Coronary artery (tissue), 2 donors: ENCODE measurements around the gene KIR2DL1.
A peak's percentile ranks its signal among the peaks of the same experiment; 100 is the strongest.
"Not testable (repeated sequence)": the region's sequence is repeated elsewhere in the genome, so short reads cannot be mapped to it uniquely, and the experiment has no call there.

ENCODE experiments used
- DNase-seq: peaks from one replicate; pipeline ENCODE4 v3.0.0-alpha.2; 2017; ENCODE audit warnings: low spot score
- H3K27ac ChIP-seq, 2 donors: fragments of 200-600 bp; sonication (generic); one replicate each; pipeline ENCODE4 v1.5.1; 2016 to 2019
- H3K4me3 ChIP-seq: fragments of 200-600 bp; sonication (generic); 2 replicates; pipeline ENCODE4 v1.5.1; 2016; ENCODE audit warnings: mild to moderate bottlenecking, moderate library complexity
- TF ChIP-seq, protein P1 (sequence below): fragments of 200-600 bp; sonication (generic); IDR thresholded peaks from one replicate; pipeline ENCODE4 v1.5.1; 2019; ENCODE audit warnings: antibody characterized with exemption

KIR2DL1 gene

DNA sequence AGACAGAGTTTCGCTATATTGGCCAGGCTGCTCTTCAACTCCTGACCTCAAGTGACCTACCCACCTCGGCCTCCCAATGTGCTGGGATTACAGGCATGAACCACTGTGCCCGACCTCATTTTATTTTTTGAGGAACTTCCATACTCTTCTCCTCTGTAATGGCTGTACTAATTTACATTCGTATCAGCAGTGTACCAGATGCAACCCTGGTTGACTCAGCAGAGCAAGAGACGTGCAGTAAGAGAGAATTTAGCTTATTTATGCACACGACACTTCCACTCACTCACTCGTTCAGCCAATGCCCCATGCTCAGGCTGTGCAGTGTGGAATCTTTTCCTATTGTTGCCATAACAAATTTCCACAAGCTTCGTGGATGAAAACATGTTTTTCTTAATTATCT is 38.4 kb upstream of the KIR2DL1 start:
- H3K4me3 ChIP-seq, result no peak overlapping the region
- H3K27ac ChIP-seq, result no peak overlapping the region
- DNase-seq, result peak; percentile 19
- TF ChIP-seq, protein P1, sequence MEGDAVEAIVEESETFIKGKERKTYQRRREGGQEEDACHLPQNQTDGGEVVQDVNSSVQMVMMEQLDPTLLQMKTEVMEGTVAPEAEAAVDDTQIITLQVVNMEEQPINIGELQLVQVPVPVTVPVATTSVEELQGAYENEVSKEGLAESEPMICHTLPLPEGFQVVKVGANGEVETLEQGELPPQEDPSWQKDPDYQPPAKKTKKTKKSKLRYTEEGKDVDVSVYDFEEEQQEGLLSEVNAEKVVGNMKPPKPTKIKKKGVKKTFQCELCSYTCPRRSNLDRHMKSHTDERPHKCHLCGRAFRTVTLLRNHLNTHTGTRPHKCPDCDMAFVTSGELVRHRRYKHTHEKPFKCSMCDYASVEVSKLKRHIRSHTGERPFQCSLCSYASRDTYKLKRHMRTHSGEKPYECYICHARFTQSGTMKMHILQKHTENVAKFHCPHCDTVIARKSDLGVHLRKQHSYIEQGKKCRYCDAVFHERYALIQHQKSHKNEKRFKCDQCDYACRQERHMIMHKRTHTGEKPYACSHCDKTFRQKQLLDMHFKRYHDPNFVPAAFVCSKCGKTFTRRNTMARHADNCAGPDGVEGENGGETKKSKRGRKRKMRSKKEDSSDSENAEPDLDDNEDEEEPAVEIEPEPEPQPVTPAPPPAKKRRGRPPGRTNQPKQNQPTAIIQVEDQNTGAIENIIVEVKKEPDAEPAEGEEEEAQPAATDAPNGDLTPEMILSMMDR, result no peak

DNA sequence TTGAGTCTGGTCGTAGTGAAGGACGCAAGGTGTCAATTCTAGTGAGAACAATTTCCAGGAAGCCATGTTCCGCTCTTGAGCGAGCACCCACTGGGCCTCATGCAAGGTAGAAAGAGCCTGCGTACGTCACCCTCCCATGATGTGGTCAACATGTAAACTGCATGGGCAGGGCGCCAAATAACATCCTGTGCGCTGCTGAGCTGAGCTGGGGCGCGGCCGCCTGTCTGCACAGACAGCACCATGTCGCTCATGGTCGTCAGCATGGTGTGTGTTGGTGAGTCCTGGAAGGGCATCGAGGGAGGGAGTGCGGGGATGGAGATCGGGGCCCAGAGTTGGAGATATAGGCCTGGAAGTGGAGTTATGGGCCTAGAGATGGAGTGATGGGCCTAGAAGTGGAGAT is 31.3 kb upstream of the KIR2DL1 start, which contains the start of gene KIR2DL3:
Gene KIR2DL3, plus strand, starts transcription at position 208 of the 400 bp plus-strand sequence. Its CDS starts 33 bp downstream, at position 241.
- not testable (repeated sequence) for H3K27ac ChIP-seq, DNase-seq, H3K4me3 ChIP-seq

DNA sequence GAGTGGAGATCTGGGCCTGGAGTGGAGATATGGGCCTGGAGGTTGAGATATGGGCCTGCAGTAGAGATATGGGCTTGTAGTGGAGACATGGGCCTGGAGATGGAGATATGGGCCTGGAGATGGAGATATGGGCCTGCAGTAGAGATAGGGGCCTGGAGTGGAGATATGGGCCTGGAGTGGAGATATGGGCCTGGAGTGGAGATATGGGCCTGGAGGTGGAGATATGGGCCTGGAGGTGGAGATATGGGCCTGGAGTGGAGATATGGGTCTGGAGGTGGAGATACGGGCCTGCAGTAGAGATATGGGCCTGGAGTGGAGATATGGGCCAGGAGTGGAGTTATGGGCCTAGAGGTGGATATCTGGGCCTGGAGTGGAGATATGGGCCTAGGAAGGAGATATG is 30.9 kb upstream of the KIR2DL1 start:
- TF ChIP-seq, protein P1, result no peak
- no peak overlapping the region for H3K4me3 ChIP-seq

DNA sequence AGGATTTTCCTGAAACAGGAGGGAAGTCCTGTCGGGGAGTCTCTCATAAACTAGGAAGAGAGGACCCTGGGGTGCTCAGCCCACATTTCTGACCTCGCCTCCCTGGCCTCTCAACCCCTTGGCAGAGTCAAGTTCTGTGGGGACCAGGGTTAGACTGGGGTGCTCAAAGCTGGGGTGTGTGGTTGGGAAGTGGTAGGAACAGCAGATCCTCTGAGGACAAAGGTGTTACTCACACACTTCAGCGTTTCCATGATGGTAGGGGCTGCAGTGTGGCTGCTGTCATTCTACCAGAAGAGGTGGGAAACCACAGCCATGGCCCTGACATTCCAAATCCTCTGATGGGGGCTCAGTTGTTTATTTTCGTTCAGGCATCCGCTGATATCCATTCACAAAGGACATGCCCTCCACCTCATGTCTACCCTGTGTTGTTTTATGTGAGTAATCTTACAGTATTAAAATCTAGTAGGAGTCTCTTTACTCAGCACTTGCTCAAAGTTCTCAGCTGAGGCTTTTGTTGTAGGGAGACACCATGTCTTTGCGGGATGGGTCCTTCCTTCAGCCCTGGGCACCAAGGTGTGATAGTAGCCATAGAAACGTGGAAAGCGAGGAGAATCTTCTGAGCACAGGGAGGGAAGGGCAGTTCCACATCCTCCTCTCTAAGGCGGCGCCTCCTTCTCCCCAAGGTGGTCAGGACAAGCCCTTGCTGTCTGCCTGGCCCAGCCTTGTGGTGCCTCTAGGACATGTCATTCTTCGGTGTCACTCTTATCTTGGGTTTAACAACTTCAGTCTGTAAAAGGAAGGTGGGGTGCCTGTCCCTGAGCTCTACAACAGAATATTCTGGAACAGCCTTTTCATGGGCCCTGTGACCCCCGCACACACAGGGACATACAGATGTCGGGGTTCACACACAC is 29.8 kb upstream of the KIR2DL1 start:
- no peak overlapping the region for H3K4me3 ChIP-seq
- TF ChIP-seq, protein P1, result no peak
- no peak overlapping the region for H3K27ac ChIP-seq
- no peak for DNase-seq

More for the DNA sequence above, 30.9 kb upstream of the KIR2DL1 start:
- no peak overlapping the region for H3K27ac ChIP-seq
- DNase-seq, result no peak

DNA sequence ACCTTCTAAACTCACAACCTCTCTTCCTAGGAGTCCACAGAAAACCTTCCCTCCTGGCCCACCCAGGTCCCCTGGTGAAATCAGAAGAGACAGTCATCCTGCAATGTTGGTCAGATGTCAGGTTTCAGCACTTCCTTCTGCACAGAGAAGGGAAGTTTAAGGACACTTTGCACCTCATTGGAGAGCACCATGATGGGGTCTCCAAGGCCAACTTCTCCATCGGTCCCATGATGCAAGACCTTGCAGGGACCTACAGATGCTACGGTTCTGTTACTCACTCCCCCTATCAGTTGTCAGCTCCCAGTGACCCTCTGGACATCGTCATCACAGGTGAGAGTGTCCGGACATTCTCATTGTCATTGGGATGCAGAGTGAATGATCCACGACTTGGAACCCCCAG is 27.6 kb upstream of the KIR2DL1 start:
- DNase-seq, H3K27ac ChIP-seq, H3K4me3 ChIP-seq: not testable (repeated sequence)

DNA sequence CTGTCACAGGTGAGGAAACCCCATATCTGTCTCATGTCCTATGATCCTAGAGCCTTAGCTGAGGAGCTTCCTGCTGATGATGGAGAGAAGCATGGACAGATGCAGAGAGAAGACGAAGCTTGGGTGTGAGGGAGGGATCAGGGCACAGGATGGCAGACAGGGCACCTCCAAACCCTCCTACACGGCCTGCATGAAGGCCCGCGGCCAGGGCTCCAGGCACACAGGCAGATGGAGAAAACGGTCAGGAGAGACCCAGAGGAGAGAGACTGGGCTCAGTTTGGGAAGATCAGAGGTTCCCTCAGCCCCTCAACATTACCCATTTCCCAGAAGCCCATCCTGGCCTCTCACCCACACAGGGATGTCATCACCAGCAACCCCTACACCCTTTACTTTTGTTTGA is 25.5 kb upstream of the KIR2DL1 start:
- H3K4me3 ChIP-seq, H3K27ac ChIP-seq: not testable (repeated sequence)
- DNase-seq, result peak; percentile 46

DNA sequence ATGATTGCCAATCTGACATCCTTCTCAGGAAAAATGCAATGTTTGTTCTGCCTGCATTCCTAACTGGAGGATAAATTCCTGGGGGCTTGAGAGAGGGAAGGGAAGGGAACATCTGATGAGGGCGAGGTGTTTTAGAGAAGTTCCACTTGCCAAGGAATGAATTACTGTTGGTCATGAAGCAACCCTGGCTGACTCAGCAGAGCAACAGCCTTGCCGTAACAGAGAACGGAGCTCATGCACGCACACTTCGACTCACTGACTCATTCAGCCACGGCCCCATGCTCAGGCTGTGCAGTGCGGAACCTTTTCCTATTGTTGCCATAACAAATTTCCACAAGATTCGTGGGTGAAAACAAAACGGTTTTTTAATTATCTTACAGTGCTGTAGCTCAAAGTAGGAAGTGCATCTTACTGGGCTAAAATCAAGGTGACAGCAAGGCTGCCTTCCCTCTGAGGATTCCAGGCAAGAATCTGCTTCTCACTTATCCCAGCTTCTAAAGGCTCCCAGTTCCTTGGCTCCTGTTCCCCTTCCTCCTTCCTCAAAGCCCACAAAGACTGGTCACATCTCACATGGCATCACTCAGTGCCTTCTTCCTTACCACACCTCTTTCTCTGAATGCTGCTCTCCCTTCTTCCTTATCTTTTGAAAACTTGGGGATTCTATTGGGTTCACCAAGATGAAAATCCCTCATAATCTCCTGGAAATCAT is 21.8 kb upstream of the KIR2DL1 start:
- not testable (repeated sequence) for H3K4me3 ChIP-seq, H3K27ac ChIP-seq, DNase-seq

DNA sequence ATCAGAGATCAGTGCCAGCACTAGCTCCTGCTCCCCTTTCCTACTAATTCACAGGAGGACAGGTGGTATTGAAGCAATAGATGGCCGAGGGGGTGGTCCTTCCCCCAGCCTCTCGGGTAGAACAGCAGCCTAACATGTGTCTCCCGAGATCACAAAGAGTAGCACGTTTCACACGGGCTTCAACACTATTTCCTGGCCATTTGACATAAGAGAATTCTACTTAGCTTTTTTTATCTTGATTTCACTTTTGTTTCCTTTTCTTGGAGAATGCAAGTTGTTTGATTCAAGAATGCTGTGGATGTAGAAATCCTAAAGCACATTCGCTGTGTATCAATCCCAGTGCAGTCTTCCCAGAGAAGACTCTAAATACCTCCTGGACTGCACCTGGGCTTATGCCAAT is 19.3 kb upstream of the KIR2DL1 start:
- not testable (repeated sequence) for H3K27ac ChIP-seq, DNase-seq, H3K4me3 ChIP-seq

DNA sequence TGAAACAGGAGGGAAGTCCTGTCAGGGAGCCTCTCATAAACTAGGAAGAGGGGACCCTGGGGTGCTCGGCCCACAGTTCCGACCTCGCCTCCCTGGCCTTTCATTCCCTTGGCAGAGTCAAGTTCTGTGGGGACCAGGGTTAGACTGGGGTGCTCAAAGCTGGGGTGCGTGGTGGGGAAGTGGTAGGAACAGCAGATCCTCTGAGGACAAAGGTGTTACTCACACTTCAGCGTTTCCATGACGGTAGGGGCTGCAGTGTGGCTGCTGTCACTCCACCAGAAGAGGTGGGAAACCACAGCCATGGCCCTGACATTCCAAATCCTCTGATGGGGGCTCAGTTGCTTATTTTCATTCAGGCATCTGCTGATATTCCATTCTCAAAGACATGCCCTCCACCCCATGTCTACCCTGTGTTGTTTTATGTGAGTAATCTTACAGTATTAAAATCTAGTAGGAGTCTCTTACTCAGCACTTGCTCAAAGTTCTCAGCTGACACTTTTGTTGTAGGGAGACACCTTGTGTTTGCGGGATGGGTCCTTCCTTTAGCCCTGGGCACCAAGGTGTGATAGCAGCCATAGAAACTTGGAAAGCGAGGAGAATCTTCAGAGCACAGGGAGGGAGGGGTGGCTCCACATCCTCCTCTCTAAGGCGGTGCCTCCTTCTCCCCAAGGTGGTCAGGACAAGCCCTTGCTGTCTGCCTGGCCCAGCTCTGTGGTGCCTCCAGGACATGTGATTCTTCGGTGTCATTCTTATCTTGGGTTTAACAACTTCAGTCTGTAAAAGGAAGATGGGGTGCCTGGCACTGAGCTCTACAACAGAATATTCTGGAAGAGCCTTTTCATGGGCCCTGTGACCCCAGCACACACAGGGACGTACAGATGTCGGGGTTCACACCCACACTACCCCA is 13.1 kb upstream of the KIR2DL1 start:
- H3K4me3 ChIP-seq, DNase-seq, H3K27ac ChIP-seq: not testable (repeated sequence)

DNA sequence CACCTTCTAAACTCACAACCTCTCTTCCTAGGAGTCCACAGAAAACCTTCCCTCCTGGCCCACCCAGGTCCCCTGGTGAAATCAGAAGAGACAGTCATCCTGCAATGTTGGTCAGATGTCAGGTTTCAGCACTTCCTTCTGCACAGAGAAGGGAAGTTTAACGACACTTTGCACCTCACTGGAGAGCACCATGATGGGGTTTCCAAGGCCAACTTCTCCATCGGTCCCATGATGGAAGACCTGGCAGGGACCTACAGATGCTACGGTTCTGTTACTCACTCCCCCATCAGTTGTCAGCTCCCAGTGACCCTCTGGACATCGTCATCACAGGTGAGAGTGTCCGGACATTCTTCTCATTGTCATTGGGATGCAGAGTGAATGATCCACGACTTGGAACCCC is 11.0 kb upstream of the KIR2DL1 start:
- not testable (repeated sequence) for H3K27ac ChIP-seq, DNase-seq

DNA sequence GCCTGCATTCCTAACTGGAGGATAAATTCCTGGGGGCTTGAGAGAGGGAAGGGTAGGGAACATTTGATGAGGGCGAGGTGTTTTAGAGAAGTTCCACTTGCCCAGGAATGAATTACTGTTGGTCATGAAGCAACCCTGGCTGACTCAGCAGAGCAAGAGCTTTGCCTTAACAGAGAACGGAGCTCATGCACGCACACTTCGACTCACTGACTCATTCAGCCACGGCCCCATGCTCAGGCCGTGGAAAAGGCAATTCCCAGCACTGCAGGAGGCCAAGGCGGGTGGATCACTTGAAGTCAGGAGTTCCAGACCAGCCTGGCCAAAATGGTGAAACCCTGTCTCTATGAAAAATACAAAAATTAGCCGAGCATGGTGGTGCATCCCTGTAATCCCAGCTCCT is 5.4 kb upstream of the KIR2DL1 start:
- H3K27ac ChIP-seq, H3K4me3 ChIP-seq, DNase-seq: not testable (repeated sequence)

More for the DNA sequence above, 11.0 kb upstream of the KIR2DL1 start:
- H3K4me3 ChIP-seq, result not testable (repeated sequence)

DNA sequence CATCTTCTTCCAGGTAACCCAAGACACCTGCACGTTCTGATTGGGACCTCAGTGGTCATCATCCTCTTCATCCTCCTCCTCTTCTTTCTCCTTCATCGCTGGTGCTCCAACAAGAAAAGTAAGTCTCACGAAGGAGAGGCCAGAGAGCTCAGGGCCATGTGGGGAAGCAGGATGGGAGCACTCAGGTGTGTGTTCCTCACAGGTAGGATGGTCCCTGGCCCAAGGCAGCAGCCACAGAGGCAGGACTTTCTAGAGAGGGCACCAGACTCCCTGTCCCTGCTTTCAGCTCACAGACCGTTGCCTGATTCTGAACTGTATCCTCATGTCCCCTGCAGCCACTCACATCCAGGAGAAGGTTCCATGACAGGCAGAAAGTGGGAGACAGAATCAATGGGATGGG is 3.1 kb upstream of the KIR2DL1 start:
- not testable (repeated sequence) for DNase-seq, H3K4me3 ChIP-seq

DNA sequence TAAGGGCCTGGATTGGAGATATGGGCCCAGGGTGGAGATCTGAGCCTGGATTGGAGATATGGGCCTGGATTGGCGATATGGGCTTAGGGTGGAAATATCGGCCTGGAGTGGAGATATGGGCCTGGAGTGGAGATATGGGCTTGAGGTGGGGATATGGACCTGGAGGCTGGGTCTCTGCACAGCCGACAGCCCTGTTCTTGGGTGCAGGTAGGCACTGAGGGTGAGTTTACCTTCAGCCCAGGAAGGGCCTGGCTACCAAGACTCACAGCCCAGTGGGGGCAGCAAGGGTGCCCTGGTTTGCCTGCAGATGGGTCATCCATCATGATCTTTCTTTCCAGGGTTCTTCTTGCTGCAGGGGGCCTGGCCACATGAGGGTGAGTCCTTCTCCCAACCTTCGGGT is 918 bp downstream of the KIR2DL1 start:
- H3K27ac ChIP-seq, H3K4me3 ChIP-seq: not testable (repeated sequence)

More for the DNA sequence above, 3.1 kb upstream of the KIR2DL1 start:
- H3K27ac ChIP-seq, result not testable (repeated sequence)

More for the DNA sequence above, 918 bp downstream of the KIR2DL1 start:
- not testable (repeated sequence) for DNase-seq
